ENCODE measurements around the gene NOTCH3. TPM values are rescaled to one million over a fixed set of nuclear protein-coding genes. Genes with fewer than 3 reads are reported as not detected.

Gene NOTCH3
- total RNA-seq, 4 donors from 2014 or later, result 19.1 to 54.8 (median 35.4) TPM

DNA sequence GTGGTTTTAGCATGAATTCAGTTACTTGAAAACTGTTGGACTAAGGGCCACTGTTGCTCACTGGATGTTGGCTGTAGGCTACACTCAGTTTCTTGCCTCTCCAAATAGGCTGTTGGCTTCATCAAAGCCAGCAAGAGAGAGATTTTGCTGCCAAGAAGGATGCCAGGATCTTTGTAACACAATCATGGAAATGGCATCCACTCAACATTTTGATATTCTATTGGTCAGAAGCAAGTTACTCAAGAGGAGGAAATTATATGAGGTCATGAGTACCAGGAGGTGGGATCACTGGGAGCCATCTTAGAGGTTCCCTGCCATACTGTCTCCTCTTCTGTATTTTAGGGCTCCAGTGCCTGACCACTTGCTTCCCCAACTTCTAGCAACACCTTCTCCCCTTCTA is 63.0 kb downstream of the NOTCH3 start:
- H3K9me3 ChIP-seq, result peaks cover 0 to 8% (median 0%) of the 10 kb centered on the region in 3 donors
- H3K4me1 ChIP-seq, result no peaks in the 10 kb centered on the region
- no peaks in the 10 kb centered on the region for H3K27me3 ChIP-seq
- TF ChIP-seq POLR2AphosphoS5 (IDR thresholded peaks at IDR 0.05) (no peak), EP300 (IDR thresholded peaks at IDR 0.05) (no peak), POLR2A (IDR thresholded peaks at IDR 0.05) (no peak)
- TF ChIP-seq, protein P1, sequence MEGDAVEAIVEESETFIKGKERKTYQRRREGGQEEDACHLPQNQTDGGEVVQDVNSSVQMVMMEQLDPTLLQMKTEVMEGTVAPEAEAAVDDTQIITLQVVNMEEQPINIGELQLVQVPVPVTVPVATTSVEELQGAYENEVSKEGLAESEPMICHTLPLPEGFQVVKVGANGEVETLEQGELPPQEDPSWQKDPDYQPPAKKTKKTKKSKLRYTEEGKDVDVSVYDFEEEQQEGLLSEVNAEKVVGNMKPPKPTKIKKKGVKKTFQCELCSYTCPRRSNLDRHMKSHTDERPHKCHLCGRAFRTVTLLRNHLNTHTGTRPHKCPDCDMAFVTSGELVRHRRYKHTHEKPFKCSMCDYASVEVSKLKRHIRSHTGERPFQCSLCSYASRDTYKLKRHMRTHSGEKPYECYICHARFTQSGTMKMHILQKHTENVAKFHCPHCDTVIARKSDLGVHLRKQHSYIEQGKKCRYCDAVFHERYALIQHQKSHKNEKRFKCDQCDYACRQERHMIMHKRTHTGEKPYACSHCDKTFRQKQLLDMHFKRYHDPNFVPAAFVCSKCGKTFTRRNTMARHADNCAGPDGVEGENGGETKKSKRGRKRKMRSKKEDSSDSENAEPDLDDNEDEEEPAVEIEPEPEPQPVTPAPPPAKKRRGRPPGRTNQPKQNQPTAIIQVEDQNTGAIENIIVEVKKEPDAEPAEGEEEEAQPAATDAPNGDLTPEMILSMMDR (IDR thresholded peaks at IDR 0.05), result no peak
- no peaks in the 10 kb centered on the region for H3K36me3 ChIP-seq
- H3K27ac ChIP-seq, result no peak overlapping the region
- H3K4me3 ChIP-seq, result no peak overlapping the region
- no peak for ATAC-seq

DNA sequence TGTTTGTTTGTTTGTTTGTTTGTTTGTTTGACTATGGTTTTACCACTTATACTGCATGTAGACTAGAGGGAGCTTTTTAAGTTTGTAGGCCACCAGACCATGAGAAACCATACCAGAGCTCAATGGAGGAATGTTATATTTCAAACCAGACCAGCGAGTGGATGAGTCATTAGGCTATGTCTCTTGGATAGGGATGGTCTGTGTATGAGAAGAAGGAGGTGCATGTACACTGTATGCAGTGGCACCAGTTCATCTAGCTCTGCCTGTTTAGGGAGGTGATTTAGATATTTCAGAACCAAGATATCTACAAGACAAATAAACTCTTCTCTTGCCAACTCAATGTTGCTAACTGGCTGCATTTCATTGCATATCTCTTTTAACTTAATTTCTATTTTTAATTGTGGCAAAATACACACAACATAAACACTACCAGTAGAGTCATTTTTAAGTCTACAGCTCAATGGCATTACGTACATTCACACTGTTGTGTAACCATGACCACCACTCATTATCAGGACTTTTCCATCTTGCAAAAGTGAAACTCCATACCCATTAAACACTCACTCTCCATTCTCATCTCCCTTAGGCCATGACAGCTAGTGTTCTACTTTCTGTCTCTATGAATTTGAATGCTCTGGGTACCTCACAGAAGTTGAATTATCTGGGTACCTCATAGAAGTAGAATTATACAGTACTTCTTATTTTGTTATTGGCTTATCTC is 64.4 kb downstream of the NOTCH3 start:
- no peaks in the 10 kb centered on the region for H3K27me3 ChIP-seq
- H3K4me1 ChIP-seq, result no peaks in the 10 kb centered on the region
- ATAC-seq, result no peak
- 25 to 37% methylated on average over 2 of the region's 2 CpGs for WGBS, 2 donors (ENCODE audit: low coverage in 1 of 2)
- TF ChIP-seq POLR2AphosphoS5 (IDR thresholded peaks at IDR 0.05) (no peak), POLR2A (IDR thresholded peaks at IDR 0.05) (no peak), EP300 (IDR thresholded peaks at IDR 0.05) (no peak)
- TF ChIP-seq, protein P1 (IDR thresholded peaks at IDR 0.05), result no peak
- H3K36me3 ChIP-seq, result no peaks in the 10 kb centered on the region
- H3K27ac ChIP-seq, result no peak overlapping the region
- no peak overlapping the region for H3K4me3 ChIP-seq
- peaks cover 0 to 8% (median 0%) of the 10 kb centered on the region in 3 donors for H3K9me3 ChIP-seq

DNA sequence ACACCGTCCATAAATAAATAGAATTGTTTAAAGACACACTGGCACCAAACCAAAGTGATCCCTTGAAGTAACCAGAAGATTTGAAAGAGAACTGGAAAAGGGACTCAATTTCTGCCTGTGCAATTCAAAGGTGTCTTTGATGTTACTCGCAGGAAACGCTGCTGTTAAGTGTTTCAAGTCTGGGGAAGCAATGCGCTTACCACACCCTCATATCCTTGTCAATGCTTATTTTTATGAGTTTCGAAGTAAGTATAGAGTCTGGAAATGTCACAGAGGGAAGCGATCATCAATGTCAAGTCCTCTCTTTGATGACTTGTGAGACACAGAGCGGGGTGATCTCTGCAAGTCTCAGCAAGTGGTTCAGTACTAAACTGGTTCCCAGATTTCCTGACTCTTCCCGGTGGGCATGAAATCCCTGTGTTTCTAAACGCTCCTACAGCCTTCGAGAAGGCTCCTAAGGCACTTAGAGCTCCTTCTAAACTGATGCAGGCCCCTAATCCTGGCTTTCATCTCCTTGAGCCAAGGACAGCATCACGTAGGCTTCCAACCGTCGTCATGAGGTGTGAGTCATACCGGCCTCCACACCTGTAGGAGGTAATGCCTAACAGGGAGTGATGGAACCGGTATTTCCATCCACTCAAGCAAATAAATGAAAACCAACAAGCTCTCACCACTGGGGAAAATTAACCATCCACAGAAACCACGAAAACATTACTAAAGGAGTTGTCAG is 70.8 kb downstream of the NOTCH3 start:
- H3K9me3 ChIP-seq, result no peaks in the 10 kb centered on the region
- ATAC-seq, result no peak
- H3K4me1 ChIP-seq, result peaks cover 0 to 13% (median 0%) of the 10 kb centered on the region in 3 donors
- no peak overlapping the region for H3K27ac ChIP-seq
- H3K36me3 ChIP-seq, result no peaks in the 10 kb centered on the region
- no peak for TF ChIP-seq POLR2A (IDR thresholded peaks at IDR 0.05)
- WGBS, 2 donors (ENCODE audit: low coverage in 1 of 2), result 69 to 78% methylated on average over 13 to 16 of the region's 16 CpGs
- H3K4me3 ChIP-seq, result no peak overlapping the region
- H3K27me3 ChIP-seq, result no peaks in the 10 kb centered on the region

DNA sequence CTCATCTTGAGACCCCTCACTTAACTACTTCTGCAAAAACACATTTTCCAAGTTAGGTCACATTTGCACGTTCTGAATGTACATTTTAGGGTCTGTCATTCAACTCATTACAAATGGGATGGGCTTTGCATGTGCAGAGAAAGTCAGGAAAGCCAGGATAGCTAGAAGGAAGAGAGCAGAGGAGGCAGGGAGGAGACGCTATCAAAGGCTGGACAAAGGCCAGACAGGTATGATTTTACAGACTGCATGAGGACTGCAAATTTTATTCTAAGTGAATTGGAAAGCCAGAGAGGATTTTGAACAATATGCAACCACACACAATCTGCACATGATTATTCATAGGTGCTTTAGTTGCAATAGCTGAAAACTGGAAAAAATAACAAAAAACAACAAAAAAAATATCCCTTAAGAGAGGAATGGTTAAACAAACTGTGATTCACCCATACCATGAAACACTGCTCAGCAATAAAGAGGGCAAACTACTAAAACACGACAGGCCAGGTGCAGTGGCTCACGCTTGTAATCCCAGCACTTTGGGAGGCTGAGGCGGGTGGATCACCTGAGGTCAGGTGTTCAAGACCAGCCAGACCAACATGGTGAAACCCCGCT is 72.5 kb downstream of the NOTCH3 start:
- Histone ChIP-seq H3K27ac (no peak overlapping the region), H3K4me3 (no peak overlapping the region), H3K36me3 (peaks cover 0 to under 1% of the 10 kb centered on the region in 2 donors), H3K4me1 (peaks cover 0 to 31% (median 15%) of the 10 kb centered on the region in 3 donors), H3K9me3 (no peaks in the 10 kb centered on the region), H3K27me3 (no peaks in the 10 kb centered on the region)
- TF ChIP-seq POLR2AphosphoS5 (IDR thresholded peaks at IDR 0.05) (no peak), POLR2A (IDR thresholded peaks at IDR 0.05) (no peak)
- ATAC-seq, result no peak
- WGBS, 2 donors (ENCODE audit: low coverage in 1 of 2), result 61 to 65% methylated on average over 2 to 6 of the region's 6 CpGs

DNA sequence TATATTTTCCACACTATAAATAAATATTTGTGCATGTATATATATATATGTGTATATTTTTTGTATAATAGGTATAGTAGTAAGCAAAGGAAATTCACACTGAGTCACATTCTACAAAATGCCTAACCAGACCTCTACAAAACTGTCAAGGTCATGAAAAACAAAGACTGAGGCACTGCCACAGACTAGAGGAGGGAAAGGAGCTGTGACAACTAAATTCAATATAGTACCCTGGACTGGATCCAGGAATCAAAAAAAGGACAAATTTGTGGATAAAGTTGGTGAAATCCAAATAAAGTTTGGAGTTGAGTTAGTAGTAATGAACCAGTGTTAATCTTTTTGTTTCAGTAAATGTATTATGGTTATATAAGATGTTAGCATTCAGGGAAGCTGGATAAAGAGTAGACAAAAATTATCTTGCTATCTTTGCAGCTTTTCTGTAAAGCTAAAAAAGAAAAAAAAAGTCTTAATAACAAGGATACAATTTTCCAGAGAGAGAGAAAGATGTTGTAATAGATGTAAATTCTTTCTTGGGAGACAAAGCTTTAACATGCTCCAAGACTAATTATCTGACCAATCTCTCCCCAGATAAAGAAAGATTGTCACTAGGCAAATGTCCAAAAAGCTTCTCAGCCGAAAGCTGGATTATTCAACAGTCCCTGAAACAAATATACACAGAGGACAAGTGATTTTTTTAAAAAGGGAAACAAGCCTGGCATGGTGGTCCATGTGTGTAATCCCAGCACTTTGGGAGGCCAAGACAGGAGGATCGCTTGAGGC is 74.5 kb downstream of the NOTCH3 start:
- no peaks in the 10 kb centered on the region for H3K9me3 ChIP-seq
- H3K4me1 ChIP-seq, result peaks cover 0 to 39% (median 15%) of the 10 kb centered on the region in 3 donors
- H3K4me3 ChIP-seq, result peak overlapping the region; percentile 56 to 68
- H3K36me3 ChIP-seq, result peaks cover 0 to 20% of the 10 kb centered on the region in 2 donors
- no peak for ATAC-seq
- H3K27me3 ChIP-seq, result no peaks in the 10 kb centered on the region
- WGBS, 2 donors (ENCODE audit: low coverage in 1 of 2), result 17 to 43% methylated on average over 1 to 2 of the region's 2 CpGs
- no peak for TF ChIP-seq EP300 (IDR thresholded peaks at IDR 0.05)
- no peak for TF ChIP-seq POLR2AphosphoS5 (IDR thresholded peaks at IDR 0.05)
- TF ChIP-seq POLR2A (IDR thresholded peaks at IDR 0.05), result no peak
- TF ChIP-seq, protein P1 (IDR thresholded peaks at IDR 0.05), result no peak
- H3K27ac ChIP-seq, result peak overlapping the region in 3 of 4 donors; percentile 93 to 97 (median 93)

All from gastroesophageal sphincter (tissue), 4 donors.